SU-DHL-6 (cell line): ENCODE measurements around the gene COL26A1.
"Not testable (repeated sequence)": the region's sequence is repeated elsewhere in the genome, so short reads cannot be mapped to it uniquely, and the experiment has no call there.

Experiments used
- H2AFZ ChIP-seq: fragments of 200-600 bp; sonication (generic); 2 replicates; pipeline ENCODE4 v1.6.1; 2014; ENCODE audit warnings: low read depth, mild to moderate bottlenecking, moderate library complexity, mixed read lengths, antibody characterized with exemption, low read length; ENCODE audit not compliant: severe bottlenecking
- H3F3A ChIP-seq: fragments of 200-600 bp; shearing (Covaris generic); 2 replicates; pipeline ENCODE4 v1.6.0; 2016; ENCODE audit warnings: antibody characterized with exemption, mild to moderate bottlenecking; ENCODE audit not compliant: insufficient read depth
- H3K27ac ChIP-seq: fragments of 200-600 bp; sonication (generic); 2 replicates; pipeline ENCODE4 v1.5.1; 2016; ENCODE audit warnings: low read depth, mild to moderate bottlenecking, low read length, moderate library complexity, mixed read lengths
- H3K27me3 ChIP-seq: fragments of 200-600 bp; sonication (generic), shearing (Covaris generic); 2 replicates; pipeline ENCODE4 v1.6.0; 2014; ENCODE audit warnings: mild to moderate bottlenecking, low read length
- H3K36me3 ChIP-seq: fragments of 200-600 bp; sonication (generic); 2 replicates; pipeline ENCODE4 v1.6.1; 2014; ENCODE audit warnings: mild to moderate bottlenecking, low read length, mixed read lengths
- H3K4me2 ChIP-seq: fragments of 300-600, 200-600 bp; shearing (Covaris generic), sonication (generic); 2 replicates; pipeline ENCODE4 v1.6.0; 2014; ENCODE audit warnings: low read length, low read depth, mild to moderate bottlenecking; ENCODE audit not compliant: poor library complexity, severe bottlenecking
- H3K4me3 ChIP-seq: fragments of 200-600 bp; sonication (generic); 2 replicates; pipeline ENCODE4 v1.5.1; 2014; ENCODE audit warnings: antibody characterized with exemption, low read length, mild to moderate bottlenecking, mixed read lengths; ENCODE audit not compliant: insufficient read depth, poor library complexity, severe bottlenecking
- H3K79me2 ChIP-seq: fragments of 200-600 bp; sonication (generic); 2 replicates; pipeline ENCODE4 v1.6.1; 2014; ENCODE audit warnings: mild to moderate bottlenecking, low read length, moderate library complexity; ENCODE audit not compliant: insufficient read depth
- H3K9ac ChIP-seq: fragments of 200-600 bp; sonication (generic); 2 replicates; pipeline ENCODE4 v1.7.0; 2014; ENCODE audit warnings: mild to moderate bottlenecking, low read length
- H3K9me2 ChIP-seq: fragments of 200-600 bp; sonication (generic); replicated peaks from 2 replicates; pipeline ENCODE4 v1.6.1; 2014; ENCODE audit warnings: low read length; ENCODE audit not compliant: insufficient read depth
- H3K9me3 ChIP-seq: fragments of 200-600 bp; sonication (generic); 2 replicates; pipeline ENCODE4 v1.6.1; 2014; ENCODE audit warnings: low read length, mixed read lengths; ENCODE audit not compliant: insufficient read depth
- H4K20me1 ChIP-seq: fragments of 200-600 bp; sonication (generic); 2 replicates; pipeline ENCODE4 v1.6.1; 2014; ENCODE audit warnings: low read depth, mild to moderate bottlenecking, antibody characterized with exemption, low read length, moderate library complexity, mixed read lengths
- CTCF ChIP-seq: fragments of 200-600 bp; sonication (generic); IDR thresholded peaks from one replicate; pipeline ENCODE4 v1.5.1; 2017; ENCODE audit warnings: antibody characterized with exemption, mild to moderate bottlenecking, low read length, moderate library complexity; ENCODE audit not compliant: insufficient read depth, poor library complexity, severe bottlenecking
- EZH2phosphoT487 ChIP-seq: fragments of 200-600 bp; sonication (generic), shearing (Covaris generic); conservative IDR thresholded peaks from 2 replicates; pipeline ENCODE4 v1.6.1; 2018; ENCODE audit warnings: mild to moderate bottlenecking, antibody characterized with exemption, low read length, moderate library complexity, mixed read lengths

Gene COL26A1

GRCh38 chr7:101502466-101503098, 139.9 kb downstream of the COL26A1 start:
- H3K27me3 ChIP-seq: no peaks in the 10 kb centered on the region
- no peak overlapping the region for H3K9ac ChIP-seq
- no peak overlapping the region for H3K4me2 ChIP-seq
- no peaks in the 10 kb centered on the region for H3K79me2 ChIP-seq
- H4K20me1 ChIP-seq: no peaks in the 10 kb centered on the region
- no peak overlapping the region for H3K4me3 ChIP-seq
- no peaks in the 10 kb centered on the region for H3K9me2 ChIP-seq
- TF ChIP-seq CTCF (no peak), EZH2phosphoT487 (no peak)
- H2AFZ ChIP-seq: no peak overlapping the region
- no peak overlapping the region for H3K27ac ChIP-seq
- no peaks in the 10 kb centered on the region for H3K9me3 ChIP-seq
- no peaks in the 10 kb centered on the region for H3K36me3 ChIP-seq
- H3F3A ChIP-seq: no peaks in the 10 kb centered on the region

GRCh38 chr7:101505510-101505909, 142.8 kb downstream of the COL26A1 start:
- not testable (repeated sequence) for H3K36me3 ChIP-seq, H3K9ac ChIP-seq, H3K4me2 ChIP-seq, H3K9me2 ChIP-seq, H3F3A ChIP-seq, H3K79me2 ChIP-seq, H3K4me3 ChIP-seq, H3K27ac ChIP-seq, H3K27me3 ChIP-seq, H2AFZ ChIP-seq, H3K9me3 ChIP-seq, H4K20me1 ChIP-seq

- H3K27ac ChIP-seq: no peak overlapping the region
- no peaks in the 10 kb centered on the region for H3K36me3 ChIP-seq
- H3K4me3 ChIP-seq: no peak overlapping the region
- no peaks in the 10 kb centered on the region for H3F3A ChIP-seq
- no peaks in the 10 kb centered on the region for H3K27me3 ChIP-seq
- H4K20me1 ChIP-seq: no peaks in the 10 kb centered on the region
- H3K79me2 ChIP-seq: no peaks in the 10 kb centered on the region
- no peaks in the 10 kb centered on the region for H3K9me2 ChIP-seq
- no peak overlapping the region for H3K4me2 ChIP-seq
- no peaks in the 10 kb centered on the region for H3K9me3 ChIP-seq
- no peak overlapping the region for H3K9ac ChIP-seq
- no peak for TF ChIP-seq EZH2phosphoT487
- TF ChIP-seq CTCF: no peak
- H2AFZ ChIP-seq: no peak overlapping the region
Observed at GRCh38 chr7:101506531-101506930, 143.9 kb downstream of the COL26A1 start.

- no peaks in the 10 kb centered on the region for H3K36me3 ChIP-seq
- no peak overlapping the region for H3K27ac ChIP-seq
- H2AFZ ChIP-seq: no peak overlapping the region
- no peaks in the 10 kb centered on the region for H3F3A ChIP-seq
- no peaks in the 10 kb centered on the region for H4K20me1 ChIP-seq
- no peaks in the 10 kb centered on the region for H3K27me3 ChIP-seq
- H3K9ac ChIP-seq: no peak overlapping the region
- no peaks in the 10 kb centered on the region for H3K9me3 ChIP-seq
- no peak for TF ChIP-seq CTCF
- no peak for TF ChIP-seq EZH2phosphoT487
- no peak overlapping the region for H3K4me3 ChIP-seq
- no peaks in the 10 kb centered on the region for H3K79me2 ChIP-seq
- H3K4me2 ChIP-seq: no peak overlapping the region
- H3K9me2 ChIP-seq: no peaks in the 10 kb centered on the region
Observed at GRCh38 chr7:101507327-101507726, 144.7 kb downstream of the COL26A1 start.
